Heart left ventricle (tissue), 16 donors: ENCODE measurements around the gene NEDD9. TPM values are rescaled to one million over a fixed set of nuclear protein-coding genes. Genes with fewer than 3 reads are reported as not detected.

Experiments used
- ATAC-seq, 4 donors: fragments of 200-7000 bp; cut with Tn5 transposase; one replicate each; pipeline ENCODE4 v1.9.1; 2020 to 2022; ENCODE audit warnings: moderate library complexity in 4 of 4, mild to moderate bottlenecking in 3 of 4, moderate number of reproducible peaks in 1 of 4
- DNase-seq, 5 donors: peaks; one replicate each; pipeline ENCODE4 v3.0.0-alpha.2; 2020
- H3K27ac ChIP-seq, 12 donors: fragments of 200-600 bp; sonication (generic) in 4 of 12; one replicate each; pipeline versions ENCODE4 v1.5.0 to v1.8.0; 2016 to 2022; ENCODE audit warnings: mild to moderate bottlenecking in 2 of 12
- H3K27me3 ChIP-seq, 9 donors: fragments of 200-600 bp; sonication (generic) in 2 of 9; one replicate each; pipeline versions ENCODE4 v1.5.1 to v1.8.0; 2016 to 2022; ENCODE audit warnings: mild to moderate bottlenecking in 3 of 9
- H3K36me3 ChIP-seq, 9 donors: fragments of 200-600 bp; sonication (generic) in 2 of 9; one replicate each; pipeline versions ENCODE4 v1.5.0 to v1.8.0; 2018 to 2022; ENCODE audit warnings: mild to moderate bottlenecking in 2 of 9
- H3K4me1 ChIP-seq, 12 donors: fragments of 200-600 bp; sonication (generic) in 4 of 12; one replicate each; pipeline versions ENCODE4 v1.5.0 to v1.8.0; 2016 to 2022; ENCODE audit warnings: mild to moderate bottlenecking in 3 of 12
- H3K4me3 ChIP-seq, 12 donors: fragments of 200-600 bp; sonication (generic) in 4 of 12; one replicate each; pipeline versions ENCODE4 v1.5.0 to v1.8.0; 2017 to 2022; ENCODE audit warnings: mild to moderate bottlenecking in 9 of 12, moderate library complexity in 4 of 12
- H3K9me3 ChIP-seq, 12 donors: fragments of 200-600 bp; sonication (generic) in 4 of 12; one replicate each; pipeline versions ENCODE4 v1.5.0 to v1.8.0; 2016 to 2022; ENCODE audit warnings: mild to moderate bottlenecking in 1 of 12
- CTCF ChIP-seq, 12 donors: fragments of 200-600 bp; sonication (generic) in 4 of 12; IDR thresholded peaks; one replicate each; pipeline versions ENCODE4 v1.5.0 to v1.8.0; 2018 to 2022; ENCODE audit warnings: antibody characterized with exemption in 12 of 12, mild to moderate bottlenecking in 5 of 12
- POLR2A ChIP-seq, 2 donors: fragments of 450-650 bp; IDR thresholded peaks; one replicate each; pipeline ENCODE4 v1.6.1; 2017; ENCODE audit warnings: antibody characterized with exemption in 2 of 2, mild to moderate bottlenecking in 2 of 2, moderate library complexity in 2 of 2
- WGBS, 4 donors: extraction: QIAGEN DNeasy Blood & Tissue Kit in 2 of 4; methylation state at CpG; one replicate each; pipeline versions ENCODE4 v1.1.5 to v1.1.7; 2013 to 2018; 5-methylcytosine and 5-hydroxymethylcytosine counted together
- intact Hi-C, 10 donors: fragments of 100-400 bp; cut with DNase I; formaldehyde crosslinking; loops; one replicate each; pipeline versions ENCODE4 v1.11.1 to v1.14.2; 2022
- polyA plus RNA-seq, 2 donors: library from polyadenylated mRNA; stranded (reverse); fragments of 200-250 nt; gene quantifications; one replicate each; pipeline ENCODE4 v1.2.3, GENCODE V29; 2013
- total RNA-seq, 9 donors: library from RNA; depleted of rRNA in 2 of 9; stranded (reverse); fragments of >200 nt in 2 of 9; fragmentation: NEBNext Ultra II Directional in 3 of 9; extraction: Animal tissue kit (Norgen Biotek cat#: 25700) in 3 of 9; gene quantifications; one replicate each; pipeline versions ENCODE4 v1.1.0 to v1.2.4, GENCODE V29; 2016 to 2023
- donor health status: ischemic (EF 13 %, LVEDD 7.1; RV severe dilation, severe dysfunction).
- donor health status: healthy with polysubstance abuse.
- donor health status: DM: no; HTN: yes; CAD: no.
- donor health status: DM: no; HTN: no; CAD: no.
- donor health status: ischemic (EF 25% LVEDD 6.9; RV normal size, moderate dysfunction).
- donor health status: ischemic (EF 25% LVEDD 5.7; RV mildly dilated, moderate dysfunction).
- donor health status: healthy.
- donor health status: DM: yes; HTN: yes; CAD: no.
- donor health status: ischemic (EF 35%, LVEDD 5.7; RV mildly dilated, moderate dysfunction).
- donor health status: nonischemic (EF 11% LVEDD 7.7; RV severe dilation, severe dysfunction).
- donor health status: DM: yes; HTN: yes; CAD: no.
- donor health status: PGD.
- donor health status: ischemic (EF 29% LVEDD 5.4; RV normal size, mild dysfunction).
- donor health status: nonischemic (EF 23%, LVEDD 6.1; RV moderate dilation, normal function).

The NEDD9 gene
- total and polyA plus RNA-seq, 11 donors = 10.2 to 55.7 (median 20.9) TPM

GRCh38 chr6:11174242-11174611 lies 58.2 kb downstream of the NEDD9 start:
- no peak for DNase-seq
- WGBS, 4 donors = 94 to 97% (median 96%) methylated on average over 5 of the region's 5 CpGs
- H3K27me3 ChIP-seq = no peaks in the 10 kb centered on the region
- H3K9me3 ChIP-seq = peaks cover 0 to 4% (median 0%) of the 10 kb centered on the region in 12 donors
- intact Hi-C loops = loop anchor here in 7 of 10 donors (5.0 to 10.0 kb wide), 4 partner anchors 43 to 321 kb away; partner anchors contain the start of gene NEDD9 (in 2 of the 7)
- peaks cover 0 to 8% (median 1%) of the 10 kb centered on the region in 12 donors for H3K4me1 ChIP-seq
- TF ChIP-seq CTCF (IDR thresholded peaks at IDR 0.05) (no peak), POLR2A (IDR thresholded peaks at IDR 0.05) (no peak)
- H3K4me3 ChIP-seq = no peak overlapping the region
- no peak for ATAC-seq
- no peaks in the 10 kb centered on the region for H3K36me3 ChIP-seq
- H3K27ac ChIP-seq = no peak overlapping the region

- peak; percentile 62 to 84 (median 66) for DNase-seq
- Histone ChIP-seq H3K4me3 (peak overlapping the region in 1 of 12 donors; percentile 11), H3K27ac (no peak overlapping the region), H3K36me3 (no peaks in the 10 kb centered on the region), H3K27me3 (no peaks in the 10 kb centered on the region), H3K9me3 (no peaks in the 10 kb centered on the region), H3K4me1 (peaks cover 0 to 14% (median 6%) of the 10 kb centered on the region in 12 donors)
- 24 to 33% (median 28%) methylated on average over 17 of the region's 17 CpGs for WGBS, 4 donors
- intact Hi-C loops = loop anchor here in 8 of 10 donors (1.0 to 10.0 kb wide), 7 partner anchors 45 to 324 kb away; partner anchors contain the start of gene NEDD9 (in 2 of the 8)
- TF ChIP-seq POLR2A (IDR thresholded peaks at IDR 0.05) (no peak), CTCF (IDR thresholded peaks at IDR 0.05) (peak; percentile 75 to 92 (median 90))
- ATAC-seq = peak in 2 of 4 donors; percentile 55 to 59
These were observed 59.8 kb downstream of the NEDD9 start for GRCh38 chr6:11172501-11173327.

GRCh38 chr6:11171952-11172351 lies 60.5 kb downstream of the NEDD9 start:
- no peak for ATAC-seq
- 93 to 96% (median 96%) methylated on average over 13 of the region's 13 CpGs for WGBS, 4 donors
- intact Hi-C loops = loop anchor here in 8 of 10 donors (1.0 to 10.0 kb wide), 7 partner anchors 45 to 325 kb away; partner anchors contain the start of gene NEDD9 (in 2 of the 8)

More at GRCh38 chr6:11171952-11172351, 60.5 kb downstream of the NEDD9 start:
- TF ChIP-seq CTCF (IDR thresholded peaks at IDR 0.05) (no peak), POLR2A (IDR thresholded peaks at IDR 0.05) (no peak)
- H3K27ac ChIP-seq = no peak overlapping the region
- H3K4me1 ChIP-seq = peaks cover 0 to 14% (median 6%) of the 10 kb centered on the region in 12 donors
- no peak overlapping the region for H3K4me3 ChIP-seq
- no peaks in the 10 kb centered on the region for H3K27me3 ChIP-seq
- no peaks in the 10 kb centered on the region for H3K9me3 ChIP-seq
- no peak for DNase-seq
- H3K36me3 ChIP-seq = no peaks in the 10 kb centered on the region
